Fibroblast of the aortic adventitia (primary cell): ENCODE data around the gene EOGT. TPM values are rescaled to one million over a fixed set of nuclear protein-coding genes. Genes with fewer than 3 reads are reported as not detected.

Experiments used
- DNase-seq: peaks from one replicate; pipeline ENCODE4 v3.0.0-alpha.2; 2010; ENCODE audit warnings: low read depth
- H3K4me3 ChIP-seq: 2 replicates; pipeline ENCODE4 v1.5.1; 2011; ENCODE audit warnings: low read depth, mild to moderate bottlenecking, control low read depth, low read length, moderate library complexity
- total RNA-seq: library from RNA; depleted of rRNA; stranded (reverse); fragments of >200 nt; gene quantifications from 2 replicates; pipeline ENCODE4 v1.2.3, GENCODE V29; 2012; ENCODE audit warnings: low replicate concordance
- TF ChIP-seq, protein P1 (sequence below): IDR thresholded peaks from 2 replicates; pipeline ENCODE4 v1.5.1; 2011; ENCODE audit warnings: mild to moderate bottlenecking, low read length, control low read depth, inconsistent platforms; ENCODE audit not compliant: insufficient read depth

EOGT gene
- total RNA-seq, 1 donor, result 41.6 TPM

DNA sequence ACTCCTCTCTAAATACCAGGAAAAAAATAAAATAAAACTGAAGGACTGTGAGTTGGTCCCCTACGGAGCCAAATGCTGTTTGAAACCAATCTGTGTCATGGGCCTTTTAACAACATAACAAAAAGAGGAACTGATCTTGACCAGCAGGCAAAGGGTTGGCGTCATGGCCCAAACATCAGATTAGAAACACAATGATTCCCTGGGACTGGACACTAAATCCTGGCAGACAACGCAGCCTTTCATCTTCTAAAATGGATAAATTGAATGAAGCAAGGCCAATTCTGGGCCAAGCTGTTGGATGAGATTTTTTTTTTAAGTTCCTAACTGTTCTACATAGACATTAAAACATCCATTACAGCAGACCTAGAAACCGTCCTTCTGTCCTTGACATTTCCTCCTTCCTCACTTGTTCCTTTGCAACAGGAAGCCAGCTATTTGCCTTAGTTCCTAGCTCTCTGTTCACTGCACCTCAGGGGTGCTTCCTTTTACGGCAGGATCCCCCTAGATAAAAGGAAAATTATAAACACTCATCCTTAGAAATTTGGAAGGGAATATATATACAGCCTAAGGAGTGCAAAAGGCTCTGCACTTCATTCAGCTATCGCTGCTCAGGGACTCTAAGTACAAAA is 59.6 kb downstream of the EOGT start:
- no peak for DNase-seq
- TF ChIP-seq, protein P1, sequence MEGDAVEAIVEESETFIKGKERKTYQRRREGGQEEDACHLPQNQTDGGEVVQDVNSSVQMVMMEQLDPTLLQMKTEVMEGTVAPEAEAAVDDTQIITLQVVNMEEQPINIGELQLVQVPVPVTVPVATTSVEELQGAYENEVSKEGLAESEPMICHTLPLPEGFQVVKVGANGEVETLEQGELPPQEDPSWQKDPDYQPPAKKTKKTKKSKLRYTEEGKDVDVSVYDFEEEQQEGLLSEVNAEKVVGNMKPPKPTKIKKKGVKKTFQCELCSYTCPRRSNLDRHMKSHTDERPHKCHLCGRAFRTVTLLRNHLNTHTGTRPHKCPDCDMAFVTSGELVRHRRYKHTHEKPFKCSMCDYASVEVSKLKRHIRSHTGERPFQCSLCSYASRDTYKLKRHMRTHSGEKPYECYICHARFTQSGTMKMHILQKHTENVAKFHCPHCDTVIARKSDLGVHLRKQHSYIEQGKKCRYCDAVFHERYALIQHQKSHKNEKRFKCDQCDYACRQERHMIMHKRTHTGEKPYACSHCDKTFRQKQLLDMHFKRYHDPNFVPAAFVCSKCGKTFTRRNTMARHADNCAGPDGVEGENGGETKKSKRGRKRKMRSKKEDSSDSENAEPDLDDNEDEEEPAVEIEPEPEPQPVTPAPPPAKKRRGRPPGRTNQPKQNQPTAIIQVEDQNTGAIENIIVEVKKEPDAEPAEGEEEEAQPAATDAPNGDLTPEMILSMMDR, result no peak
- no peak overlapping the region for H3K4me3 ChIP-seq

DNA sequence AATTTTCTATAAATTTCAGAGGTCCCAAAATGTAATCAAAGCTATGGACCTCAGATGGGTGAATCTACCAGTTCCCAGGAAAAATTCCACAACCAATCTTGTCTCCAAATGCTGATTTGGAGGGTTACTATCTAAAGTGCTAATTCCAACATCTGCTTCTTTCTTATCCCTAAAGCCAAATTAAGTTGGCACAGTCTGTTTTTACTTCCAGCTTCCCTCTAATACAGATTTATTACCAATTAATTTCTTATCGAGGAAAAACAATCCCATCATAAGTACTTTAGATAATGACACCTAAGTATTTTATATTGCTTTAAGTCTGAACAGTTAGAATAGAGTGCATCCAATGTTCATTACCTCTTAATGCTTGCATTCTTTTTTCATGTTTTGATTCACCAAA is 68.3 kb downstream of the EOGT start:
- H3K4me3 ChIP-seq, result no peak overlapping the region
- TF ChIP-seq, protein P1, result no peak
- no peak for DNase-seq

DNA sequence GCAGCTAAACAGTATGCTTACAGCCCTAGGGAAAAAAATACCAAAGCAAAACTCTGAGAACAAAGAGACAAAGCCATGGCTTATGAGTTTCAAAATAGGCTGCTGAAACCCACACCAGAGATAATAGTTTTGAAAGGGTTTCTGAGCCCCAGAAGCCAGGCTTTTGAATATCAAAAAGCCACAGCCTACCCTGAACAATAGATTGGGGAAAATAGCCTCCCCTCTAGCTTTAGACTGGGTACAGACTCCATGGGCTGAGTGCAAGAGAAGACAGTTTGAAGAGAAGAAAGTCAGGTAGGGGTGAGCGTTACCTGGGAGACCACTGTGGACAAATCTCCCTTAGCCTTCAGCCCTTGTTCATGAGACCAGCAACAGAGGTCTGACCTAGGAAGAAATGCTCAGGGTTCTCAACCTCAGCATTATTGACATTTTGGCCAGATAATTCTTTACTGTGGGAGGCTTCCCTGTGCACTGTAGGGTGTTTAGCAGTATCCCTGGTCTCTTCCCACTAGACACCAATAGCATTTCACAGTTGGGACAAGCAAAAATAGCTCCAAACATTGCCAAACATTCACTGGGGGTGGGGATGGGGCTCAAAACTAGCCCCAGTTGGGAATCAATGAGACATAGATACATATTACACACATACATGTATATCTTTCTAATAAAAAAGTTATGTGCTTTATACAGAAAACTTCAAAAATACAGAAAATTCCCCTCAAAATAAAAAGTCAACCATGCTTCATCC is 69.6 kb downstream of the EOGT start:
- H3K4me3 ChIP-seq, result no peak overlapping the region
- TF ChIP-seq, protein P1, result no peak
- no peak for DNase-seq

DNA sequence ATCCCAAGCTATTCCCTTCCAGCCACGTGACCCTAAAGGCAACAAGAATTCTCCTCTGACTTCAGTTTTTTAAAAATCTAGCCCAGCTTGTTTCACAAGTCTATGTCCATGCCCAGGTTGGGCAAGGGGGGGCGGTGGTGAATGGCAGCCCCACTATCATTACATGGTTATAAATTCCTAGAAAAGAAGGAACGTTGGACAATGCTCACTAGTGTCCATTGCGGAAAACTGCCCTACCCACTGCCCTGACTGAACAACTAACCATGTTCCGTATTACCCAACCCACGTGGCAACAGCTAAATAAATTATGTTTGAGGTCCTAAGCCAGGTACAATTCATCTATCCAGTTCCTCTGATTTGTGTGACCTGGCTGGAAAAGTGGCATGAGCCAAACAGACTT is 72.4 kb downstream of the EOGT start:
- DNase-seq, result no peak
- TF ChIP-seq, protein P1, result no peak
- H3K4me3 ChIP-seq, result no peak overlapping the region

DNA sequence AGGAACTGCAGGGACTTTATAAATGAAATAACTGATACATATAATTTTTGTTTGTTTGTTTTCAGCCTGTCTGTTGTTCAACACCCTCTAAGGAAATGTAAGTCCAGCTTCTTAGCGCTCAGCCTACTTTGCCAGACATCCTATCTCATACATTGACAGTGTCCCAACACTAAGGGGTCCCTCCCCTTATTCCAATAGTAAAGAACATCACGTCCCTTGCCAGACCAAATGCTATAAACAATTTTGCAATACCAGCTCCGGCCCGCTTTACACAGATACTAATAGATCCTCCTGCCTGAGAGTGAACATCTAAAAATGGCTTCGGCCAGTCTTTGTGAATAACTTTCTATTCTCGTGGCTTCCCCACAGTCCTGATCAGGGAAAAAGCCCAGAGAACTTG is 76.6 kb downstream of the EOGT start:
- no peak for DNase-seq
- TF ChIP-seq, protein P1, result no peak
- H3K4me3 ChIP-seq, result no peak overlapping the region

DNA sequence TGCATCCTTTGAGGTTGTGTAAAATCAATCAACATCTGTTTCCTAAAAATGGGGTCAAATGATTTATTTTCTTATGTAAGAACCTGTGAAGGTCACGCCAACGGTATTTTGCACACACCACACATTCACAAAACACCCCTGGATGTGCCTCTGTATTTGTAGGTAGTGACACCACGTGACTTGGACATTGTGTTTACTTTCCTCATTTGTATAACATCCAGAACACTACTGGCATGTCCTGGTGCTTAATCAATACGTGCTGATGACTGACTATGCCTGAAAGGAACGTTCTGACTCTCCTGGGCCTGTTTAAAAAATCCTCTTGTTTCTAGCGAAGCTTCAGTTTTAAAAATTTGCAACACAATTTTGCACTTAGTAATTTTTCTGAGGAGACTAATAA is 77.7 kb downstream of the EOGT start:
- DNase-seq, result no peak
- TF ChIP-seq, protein P1, result no peak
- no peak overlapping the region for H3K4me3 ChIP-seq
